ENCODE results near the gene STAP1. TPM values are rescaled to one million over a fixed set of nuclear protein-coding genes. Genes with fewer than 3 reads are reported as not detected.

The STAP1 gene
- total and polyA plus RNA-seq, 10 of the 15 experiments (the other 5 are each of a cell fraction or from before 2014, with no cell fraction given), result 4.6 to 19.4 (median 9.4) TPM

DNA sequence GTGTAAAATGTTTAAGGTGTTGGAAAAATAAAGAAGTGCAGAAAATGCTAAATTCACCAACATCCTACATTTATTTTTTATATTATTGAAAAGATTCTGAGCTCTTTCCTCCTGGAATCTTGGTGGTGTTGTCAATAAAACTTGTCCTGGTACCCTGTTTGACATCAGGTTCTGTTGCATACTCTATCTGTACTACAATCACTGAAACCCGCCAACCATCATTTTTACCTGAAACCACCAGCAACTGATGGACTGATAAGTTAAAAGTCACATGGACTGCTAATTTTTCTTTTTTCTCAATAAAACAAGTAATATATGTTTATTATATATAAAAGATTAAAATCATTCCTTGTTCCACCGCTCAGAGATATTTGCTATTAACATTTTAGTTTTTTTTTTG lies 23.4 kb downstream of the STAP1 start:
- no peaks in the 10 kb centered on the region for H4K20me1 ChIP-seq (ENCODE audit: control insufficient read depth, insufficient read depth)
- DNase-seq (ENCODE audit: low read depth, low spot score) (no peak), FAIRE-seq (no peak), ATAC-seq (no peak)
- H2AFZ ChIP-seq (ENCODE audit: control insufficient read depth, low read depth, low read length), result no peak overlapping the region
- in situ Hi-C loops (cut with MboI) (no loop called here), intact Hi-C loops (cut with micrococcal nuclease; ENCODE audit: unreplicated experiment) (loop anchor here (2.0 kb wide), 1 partner anchor 33 kb away; no protein-coding TSS in a partner anchor)
- no peaks in the 10 kb centered on the region; the same call in 2 of the 3 replicates for H3K9me3 ChIP-seq (replicated peaks; ENCODE audit: control insufficient read depth, insufficient read depth, low read length)
- POLR2A ChIA-PET, result interaction anchor here (1.4 kb wide), 1 partner anchor 39 kb away, joined by 3 read pairs; no protein-coding TSS in a partner anchor
- H3K27me3 ChIP-seq (replicated peaks in 1 of 2; ENCODE audit: control insufficient read depth in 2 of 2, insufficient read depth in 2 of 2, low read length in 1 of 2), result no peaks in the 10 kb centered on the region
- TF ChIP-seq MTA3 (IDR thresholded peaks at IDR 0.05; ENCODE audit: borderline replicate concordance, low read length) (no peak), E2F4 (IDR thresholded peaks at IDR 0.05; ENCODE audit: low read depth, low read length) (no peak)
- no peaks in the 10 kb centered on the region for H3K36me3 ChIP-seq (ENCODE audit: control insufficient read depth in 2 of 2, insufficient read depth in 2 of 2, low read length in 1 of 2)
- 48% methylated on average over 2 of the region's 2 CpGs for WGBS (ENCODE audit: insufficient coverage, insufficient replicate concordance, low lambda C conversion rate, missing lambda C conversion rate)
- no peak overlapping the region for H3K9ac ChIP-seq (ENCODE audit: control insufficient read depth, insufficient read depth, low read length)
- SMC1A ChIA-PET (ENCODE audit: uncharacterized antibody, unreplicated experiment), result interaction anchor here (1.0 to 3.3 kb wide), 11 partner anchors 8 to 165 kb away, joined by 3 to 18 read pairs (median 4); partner anchors contain the start of gene CENPC
- BruUV-seq (replicated peaks), result no TSS peak
- H3K4me3 ChIP-seq, result no peak overlapping the region
- peak overlapping the region; percentile 8 for H3K27ac ChIP-seq (ENCODE audit: control insufficient read depth, insufficient read depth)
- RAD21 ChIA-PET (ENCODE audit: unreplicated experiment), result interaction anchor here (0.6 to 1.4 kb wide), 2 partner anchors 11 to 119 kb away, joined by 4 read pairs; partner anchors contain the start of gene UBA6
- CTCF ChIA-PET, result interaction anchor here (0.7 to 2.6 kb wide), 4 partner anchors 10 to 119 kb away, joined by 3 to 10 read pairs (median 4); partner anchors contain the start of genes CENPC and UBA6
- H3K4me2 ChIP-seq (ENCODE audit: control insufficient read depth, insufficient read depth), result peak overlapping the region; percentile 64; the same call in 1 of the 2 replicates
- H3K4me1 ChIP-seq (ENCODE audit: control insufficient read depth, insufficient read depth, low read length), result peaks cover 14% of the 10 kb centered on the region
- no peaks in the 10 kb centered on the region for H3K79me2 ChIP-seq (ENCODE audit: control insufficient read depth, insufficient read depth, low read length)

DNA sequence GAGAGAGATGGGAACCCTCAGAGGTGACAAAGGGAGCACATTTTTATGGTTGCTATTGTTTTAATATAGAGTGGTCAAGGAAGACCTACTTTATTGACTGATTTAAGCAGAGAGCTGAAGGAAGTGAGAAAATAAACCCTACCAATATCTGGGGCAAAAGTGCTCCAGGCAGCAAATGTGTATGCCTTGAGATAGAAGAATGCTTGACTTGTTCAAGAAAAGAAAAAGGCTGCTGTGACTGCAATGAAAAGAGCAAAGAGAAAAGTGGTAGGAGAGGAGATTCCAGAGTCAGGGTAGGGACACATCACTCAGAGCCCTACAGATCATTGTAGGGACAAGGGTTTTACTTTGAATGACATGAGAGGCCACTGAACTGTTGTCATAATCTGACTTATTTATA lies 26.0 kb downstream of the STAP1 start:
- no TSS peak for BruUV-seq (replicated peaks)
- CTCF ChIA-PET, result interaction anchor here (0.6 kb wide), 1 partner anchor 21 kb away, joined by 4 read pairs; no protein-coding TSS in a partner anchor
- RAD21 ChIA-PET (ENCODE audit: unreplicated experiment), result no interaction called here
- Histone ChIP-seq H4K20me1 (ENCODE audit: control insufficient read depth, insufficient read depth) (no peaks in the 10 kb centered on the region), H3K27me3 (replicated peaks in 1 of 2; ENCODE audit: control insufficient read depth in 2 of 2, insufficient read depth in 2 of 2, low read length in 1 of 2) (no peaks in the 10 kb centered on the region), H2AFZ (ENCODE audit: control insufficient read depth, low read depth, low read length) (no peak overlapping the region), H3K36me3 (ENCODE audit: control insufficient read depth in 2 of 2, insufficient read depth in 2 of 2, low read length in 1 of 2) (no peaks in the 10 kb centered on the region), H3K9ac (ENCODE audit: control insufficient read depth, insufficient read depth, low read length) (no peak overlapping the region), H3K27ac (ENCODE audit: control insufficient read depth, insufficient read depth) (no peak overlapping the region), H3K4me3 (no peak overlapping the region), H3K4me1 (ENCODE audit: control insufficient read depth, insufficient read depth, low read length) (peaks cover 10% of the 10 kb centered on the region), H3K4me2 (ENCODE audit: control insufficient read depth, insufficient read depth) (no peak overlapping the region), H3K9me3 (replicated peaks; ENCODE audit: control insufficient read depth, insufficient read depth, low read length) (no peaks in the 10 kb centered on the region; the same call in 2 of the 3 replicates), H3K79me2 (ENCODE audit: control insufficient read depth, insufficient read depth, low read length) (no peaks in the 10 kb centered on the region)
- no peak for ATAC-seq
- no peak for DNase-seq (ENCODE audit: low read depth, low spot score)
- intact Hi-C loops (cut with micrococcal nuclease; ENCODE audit: unreplicated experiment) (no loop called here), in situ Hi-C loops (cut with MboI) (no loop called here)
- SMC1A ChIA-PET (ENCODE audit: uncharacterized antibody, unreplicated experiment), result interaction anchor here (2.8 kb wide), 1 partner anchor 162 kb away, joined by 8 read pairs; no protein-coding TSS in a partner anchor
- POLR2A ChIA-PET, result no interaction called here
- FAIRE-seq, result no peak
- TF ChIP-seq NFXL1 (IDR thresholded peaks at IDR 0.05; ENCODE audit: borderline replicate concordance) (no peak), KLF5 (IDR thresholded peaks at IDR 0.05; ENCODE audit: partially characterized antibody) (no peak), MEF2B (IDR thresholded peaks at IDR 0.05; ENCODE audit: partially characterized antibody, poor library complexity, severe bottlenecking) (no peak), CHD4 (IDR thresholded peaks at IDR 0.05) (no peak), ATF3 (IDR thresholded peaks at IDR 0.05; ENCODE audit: borderline replicate concordance, extremely low read depth, low read depth, low read length) (no peak), RUNX3 (IDR thresholded peaks at IDR 0.05; ENCODE audit: low read length) (no peak), YBX1 (IDR thresholded peaks at IDR 0.05) (no peak), CBX3 (IDR thresholded peaks at IDR 0.05; ENCODE audit: borderline replicate concordance, low read depth) (no peak)
- TF ChIP-seq, protein P1, sequence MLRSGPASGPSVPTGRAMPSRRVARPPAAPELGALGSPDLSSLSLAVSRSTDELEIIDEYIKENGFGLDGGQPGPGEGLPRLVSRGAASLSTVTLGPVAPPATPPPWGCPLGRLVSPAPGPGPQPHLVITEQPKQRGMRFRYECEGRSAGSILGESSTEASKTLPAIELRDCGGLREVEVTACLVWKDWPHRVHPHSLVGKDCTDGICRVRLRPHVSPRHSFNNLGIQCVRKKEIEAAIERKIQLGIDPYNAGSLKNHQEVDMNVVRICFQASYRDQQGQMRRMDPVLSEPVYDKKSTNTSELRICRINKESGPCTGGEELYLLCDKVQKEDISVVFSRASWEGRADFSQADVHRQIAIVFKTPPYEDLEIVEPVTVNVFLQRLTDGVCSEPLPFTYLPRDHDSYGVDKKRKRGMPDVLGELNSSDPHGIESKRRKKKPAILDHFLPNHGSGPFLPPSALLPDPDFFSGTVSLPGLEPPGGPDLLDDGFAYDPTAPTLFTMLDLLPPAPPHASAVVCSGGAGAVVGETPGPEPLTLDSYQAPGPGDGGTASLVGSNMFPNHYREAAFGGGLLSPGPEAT (IDR thresholded peaks at IDR 0.05; ENCODE audit: low read depth), result no peak
- TF ChIP-seq, protein P2, sequence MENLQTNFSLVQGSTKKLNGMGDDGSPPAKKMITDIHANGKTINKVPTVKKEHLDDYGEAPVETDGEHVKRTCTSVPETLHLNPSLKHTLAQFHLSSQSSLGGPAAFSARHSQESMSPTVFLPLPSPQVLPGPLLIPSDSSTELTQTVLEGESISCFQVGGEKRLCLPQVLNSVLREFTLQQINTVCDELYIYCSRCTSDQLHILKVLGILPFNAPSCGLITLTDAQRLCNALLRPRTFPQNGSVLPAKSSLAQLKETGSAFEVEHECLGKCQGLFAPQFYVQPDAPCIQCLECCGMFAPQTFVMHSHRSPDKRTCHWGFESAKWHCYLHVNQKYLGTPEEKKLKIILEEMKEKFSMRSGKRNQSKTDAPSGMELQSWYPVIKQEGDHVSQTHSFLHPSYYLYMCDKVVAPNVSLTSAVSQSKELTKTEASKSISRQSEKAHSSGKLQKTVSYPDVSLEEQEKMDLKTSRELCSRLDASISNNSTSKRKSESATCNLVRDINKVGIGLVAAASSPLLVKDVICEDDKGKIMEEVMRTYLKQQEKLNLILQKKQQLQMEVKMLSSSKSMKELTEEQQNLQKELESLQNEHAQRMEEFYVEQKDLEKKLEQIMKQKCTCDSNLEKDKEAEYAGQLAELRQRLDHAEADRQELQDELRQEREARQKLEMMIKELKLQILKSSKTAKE (IDR thresholded peaks at IDR 0.05; ENCODE audit: low read depth, poor library complexity, severe bottlenecking), result no peak

Measured in GM12878 (cell line).